ENCODE results near the gene AIDA.

DNA sequence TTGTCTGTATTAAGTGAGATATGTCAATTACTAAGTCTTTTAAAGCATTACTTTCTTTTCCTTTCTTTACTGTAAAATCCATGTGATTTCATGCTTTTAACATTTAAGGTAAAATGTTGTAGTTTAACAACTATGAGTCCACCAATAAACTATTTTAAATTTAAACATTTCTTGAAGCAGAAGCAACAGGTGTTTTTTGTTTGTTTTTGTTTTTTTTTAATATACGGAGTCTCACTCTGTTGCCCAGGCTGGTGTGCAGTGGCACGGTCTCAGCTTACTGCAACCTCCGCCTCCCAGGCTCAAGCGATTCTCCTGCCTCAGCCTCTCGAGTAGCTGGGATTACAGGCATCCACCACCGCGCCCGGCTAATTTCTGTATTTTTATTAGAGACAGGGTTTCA is 15.6 kb downstream of the AIDA start:
- TF ChIP-seq CTCF (IDR thresholded peaks at IDR 0.05) (no peak), POLR2A (IDR thresholded peaks at IDR 0.05) (no peak)

Data from gastroesophageal sphincter (tissue), 3 donors.